Germinal center (tissue), 1 donor: ENCODE data around the gene GNG7.
"Not testable (repeated sequence)": the region's sequence is repeated elsewhere in the genome, so short reads cannot be mapped to it uniquely, and the experiment has no call there.

Source experiments
- DNase-seq: peaks from one replicate; pipeline ENCODE4 v3.0.0; 2012; ENCODE audit warnings: mixed read lengths, low spot score

GNG7 gene

DNA sequence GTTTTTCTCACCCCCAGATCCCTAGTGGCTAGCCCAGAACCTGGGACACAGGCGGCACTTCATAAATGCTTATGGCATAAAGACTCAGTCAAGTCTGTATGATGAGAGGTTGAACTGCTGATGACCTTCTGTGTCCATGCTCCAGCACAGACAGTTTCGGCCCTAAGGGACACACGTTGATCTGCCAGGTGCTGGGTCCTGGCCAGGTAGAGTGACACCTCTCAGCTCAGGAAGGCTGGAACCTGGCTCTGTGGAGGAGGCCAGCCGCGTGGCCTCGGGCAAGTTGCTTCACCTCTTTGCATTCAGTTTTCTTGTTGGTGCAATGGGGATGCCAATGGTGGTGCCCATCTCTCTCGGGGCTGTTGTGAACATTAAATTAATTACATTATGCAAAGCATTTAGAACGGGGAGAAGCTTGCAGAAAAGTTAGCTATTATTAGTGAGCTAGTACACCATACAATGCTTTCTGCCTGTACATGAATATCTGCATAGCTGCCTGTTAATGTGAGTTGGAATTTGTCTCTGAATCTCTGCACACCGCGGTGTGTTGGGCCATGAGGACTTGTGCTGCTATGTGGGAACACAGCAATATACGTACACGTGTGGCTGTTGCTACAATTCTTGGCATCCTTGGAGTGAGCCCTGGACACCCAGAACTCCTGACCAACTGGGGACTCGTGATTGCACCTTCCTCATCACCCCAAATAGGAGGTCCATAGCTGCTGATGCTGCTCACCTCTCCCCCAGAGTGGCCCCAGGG, 218.1 kb downstream of the GNG7 start:
- peak; percentile 4 for DNase-seq

DNA sequence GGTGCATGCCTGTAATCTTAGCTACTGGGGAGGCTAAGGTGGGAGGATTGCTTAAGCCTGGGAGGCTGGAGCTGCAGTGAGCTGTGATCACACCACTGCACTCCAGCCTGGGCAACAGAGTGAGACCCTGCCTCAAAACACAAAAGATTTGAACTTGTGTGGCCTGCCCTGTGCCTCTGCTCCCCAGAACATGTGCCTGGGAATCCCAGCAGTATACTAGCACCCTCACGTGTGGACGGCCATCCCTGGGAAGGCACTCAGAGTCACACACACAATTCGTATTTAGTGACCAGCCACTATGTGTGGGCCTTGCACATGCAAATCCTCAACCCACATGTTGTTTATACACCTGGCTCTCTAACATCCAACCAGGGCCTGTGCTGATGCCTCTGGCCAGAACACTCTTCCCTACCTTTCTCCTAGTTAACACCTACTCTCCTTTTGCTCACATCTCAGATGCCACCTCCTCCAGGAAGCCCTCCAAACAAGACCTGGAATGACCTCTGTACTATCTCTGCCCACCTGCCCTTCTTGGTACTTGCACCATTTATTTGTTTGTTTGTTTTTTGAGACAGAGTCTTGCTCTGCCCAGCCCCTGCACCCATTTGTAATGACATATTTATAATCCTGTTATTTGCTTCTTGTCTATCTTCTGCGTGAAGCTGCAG, 218.9 kb downstream of the GNG7 start:
- no peak for DNase-seq

DNA sequence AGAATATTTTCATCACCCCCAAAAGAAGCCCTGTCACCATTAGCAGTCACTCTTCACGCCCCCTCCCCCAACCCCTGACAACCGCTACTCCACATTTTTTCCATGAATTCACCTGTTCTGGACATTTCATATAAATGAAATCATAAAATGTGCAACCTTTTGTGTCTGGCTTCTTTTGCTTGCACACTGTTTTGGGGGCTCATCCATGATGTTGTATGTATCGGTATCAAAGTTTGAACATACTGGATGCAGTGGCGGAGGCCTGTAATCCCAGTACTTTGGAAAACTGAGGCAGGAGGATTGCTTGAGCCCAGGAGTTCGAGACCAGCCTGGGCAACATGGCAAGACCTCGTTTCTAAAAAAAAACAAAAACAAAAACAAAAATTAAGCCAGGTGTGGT, 219.4 kb downstream of the GNG7 start:
- DNase-seq = no peak

DNA sequence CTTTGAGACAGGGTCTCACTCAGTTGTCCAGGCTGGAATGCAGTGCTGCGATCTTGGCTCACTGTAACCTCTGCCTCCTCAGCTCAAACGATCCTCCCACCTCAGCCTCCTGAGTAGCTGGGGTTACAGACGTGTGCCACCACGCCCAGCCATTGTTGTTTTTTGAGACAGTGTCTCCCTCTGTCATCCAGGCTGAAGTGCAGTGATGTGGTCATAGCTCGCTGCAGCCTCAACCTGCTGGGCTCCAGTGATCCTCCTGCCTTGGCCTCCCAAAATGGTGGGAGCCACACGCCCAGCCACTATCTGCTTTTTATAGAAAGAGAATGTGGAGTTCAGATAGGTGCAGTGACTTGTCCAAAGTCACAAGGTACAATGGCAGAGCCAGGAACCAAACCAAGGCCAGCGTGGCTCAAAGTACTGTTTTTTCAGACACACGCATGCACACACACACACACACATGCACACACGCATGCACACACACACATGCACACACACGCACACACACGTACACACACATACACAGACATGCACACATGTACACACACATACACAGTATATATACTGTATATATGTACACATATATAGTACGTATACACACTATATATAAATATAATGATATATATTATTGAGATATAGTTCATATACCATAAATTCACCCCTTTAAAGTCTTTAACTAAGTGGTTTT, 220.0 kb downstream of the GNG7 start:
- DNase-seq = no peak

DNA sequence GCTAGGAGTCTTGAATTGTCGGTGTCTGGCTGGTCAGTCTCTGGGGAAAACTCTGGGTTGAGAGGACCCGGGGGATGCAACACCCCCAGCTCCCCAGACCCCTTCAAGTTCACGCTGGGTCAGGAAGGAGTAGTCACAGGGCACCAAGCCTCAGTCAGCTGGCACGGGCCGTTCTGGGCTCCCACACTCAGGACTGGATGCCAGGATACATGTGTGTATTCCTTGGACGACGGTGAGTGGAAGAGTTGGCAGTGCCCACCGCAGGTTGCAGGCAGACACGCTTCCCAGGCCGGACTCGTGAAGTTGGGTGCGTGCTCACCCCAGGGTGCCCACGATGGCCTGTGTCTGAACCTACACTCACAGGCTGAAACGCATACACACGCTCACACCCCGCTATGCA, 221.0 kb downstream of the GNG7 start:
- no peak for DNase-seq

DNA sequence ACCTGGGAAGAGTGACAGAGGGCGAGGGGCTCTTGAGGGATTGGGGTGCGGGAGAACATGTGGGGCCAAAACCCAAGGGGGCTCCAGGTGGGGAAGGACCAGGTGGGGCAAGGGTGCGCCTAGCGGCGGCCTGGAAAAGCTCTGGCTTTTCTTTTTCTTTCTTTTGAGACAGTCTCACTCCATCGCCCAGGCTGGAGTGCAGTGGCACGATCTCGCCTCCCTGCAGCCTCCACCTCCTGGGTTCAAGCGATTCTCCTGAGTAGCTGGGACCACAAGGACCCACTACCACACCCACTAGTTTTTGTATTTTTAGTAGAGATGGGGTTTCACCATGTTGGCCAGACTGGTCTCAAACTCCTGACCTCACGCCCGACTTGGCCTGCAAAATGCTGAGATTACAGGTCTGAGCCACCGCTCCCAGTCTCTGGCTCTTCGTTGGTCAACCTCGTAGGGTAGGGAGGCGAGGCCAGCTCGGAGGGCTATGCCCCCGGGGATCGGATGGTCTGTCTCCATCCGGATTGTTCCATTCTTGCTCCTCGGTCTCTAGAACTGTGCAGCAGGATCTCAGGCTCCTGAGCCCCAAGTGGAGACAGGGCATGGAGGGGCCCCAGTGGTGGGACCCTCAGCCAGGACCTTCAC, 222.8 kb downstream of the GNG7 start:
- peak; percentile 38 for DNase-seq

DNA sequence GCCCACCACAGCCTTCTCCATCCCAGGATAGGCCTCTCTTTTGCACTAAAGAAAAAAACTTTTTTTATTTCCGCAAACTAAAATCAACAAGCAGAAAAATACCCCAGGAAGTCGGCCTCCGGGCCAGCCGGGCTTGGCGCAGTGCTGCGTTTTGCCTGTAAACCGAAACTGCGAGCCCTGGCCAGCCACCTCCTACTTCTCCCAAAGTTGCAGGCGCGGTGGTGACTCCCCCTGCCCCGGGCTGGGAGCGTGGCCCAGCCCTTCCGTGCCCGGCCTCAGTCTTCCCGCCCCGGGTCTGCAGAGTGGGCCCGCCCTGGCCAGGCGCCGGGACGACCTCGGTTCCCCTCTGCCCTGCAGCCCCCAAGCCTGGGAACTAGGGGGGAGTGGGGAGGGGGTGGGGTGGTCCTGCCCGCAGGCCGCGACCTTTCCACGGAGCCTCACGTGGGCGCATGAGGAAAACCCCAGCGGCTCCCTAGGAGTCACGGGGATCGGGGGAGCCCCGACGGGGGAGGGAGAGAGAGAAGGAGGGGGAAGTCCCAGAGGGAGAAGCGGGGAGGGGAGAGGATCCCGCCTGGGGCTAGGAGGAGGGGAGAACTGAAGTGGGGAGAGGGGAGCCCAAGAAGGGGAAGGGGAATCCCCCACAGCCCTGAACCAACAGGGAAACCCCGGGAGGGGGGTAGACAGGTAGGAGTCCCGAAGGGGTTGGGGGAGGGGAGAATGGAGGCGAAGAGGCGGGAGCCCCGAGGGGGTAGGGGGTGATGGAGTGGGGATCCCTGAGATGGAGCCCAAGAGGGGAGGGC, 223.5 kb downstream of the GNG7 start:
- DNase-seq = peak; percentile 66

DNA sequence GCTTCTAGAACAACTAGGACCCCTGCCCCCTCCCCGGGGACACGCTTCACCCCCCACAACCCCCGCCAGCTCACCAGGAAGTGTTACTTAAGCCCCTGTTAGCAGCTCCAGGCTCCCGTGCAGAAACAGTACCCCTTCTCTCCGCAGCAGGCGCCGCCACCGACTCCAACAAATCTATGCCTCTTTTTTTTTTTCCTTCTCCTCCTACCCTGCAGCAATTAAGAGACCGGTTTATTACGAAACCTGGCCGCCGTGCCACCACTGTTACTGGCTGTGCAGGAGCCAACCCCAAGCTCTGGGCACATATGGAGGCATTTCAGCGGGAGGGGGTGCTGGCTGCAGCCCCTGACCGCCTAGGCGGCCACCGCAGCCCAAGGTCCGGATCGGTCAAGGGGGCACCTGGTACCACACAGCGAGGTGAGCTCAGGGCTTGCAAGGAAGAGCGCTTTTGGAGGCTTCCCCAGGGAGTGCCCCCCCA, 224.2 kb downstream of the GNG7 start:
- DNase-seq = no peak

DNA sequence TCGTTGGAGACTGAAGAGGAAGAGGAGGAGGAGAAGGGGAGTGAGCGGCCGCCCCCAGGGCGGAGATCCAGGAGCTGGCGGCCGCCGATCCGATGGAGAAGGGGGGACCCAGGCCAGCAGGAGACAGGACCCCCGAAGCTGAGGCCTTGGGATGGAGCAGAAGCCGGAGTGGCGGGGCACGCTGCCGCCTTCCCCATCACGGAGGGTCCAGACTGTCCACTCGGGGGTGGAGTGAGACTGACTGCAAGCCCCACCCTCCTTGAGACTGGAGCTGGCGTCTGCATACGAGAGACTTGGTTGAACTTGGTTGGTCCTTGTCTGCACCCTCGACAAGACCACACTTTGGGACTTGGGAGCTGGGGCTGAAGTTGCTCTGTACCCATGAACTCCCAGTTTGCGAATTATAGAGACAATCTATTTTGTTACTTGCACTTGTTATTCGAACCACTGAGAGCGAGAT, 224.7 kb downstream of the GNG7 start:
- DNase-seq = no peak

DNA sequence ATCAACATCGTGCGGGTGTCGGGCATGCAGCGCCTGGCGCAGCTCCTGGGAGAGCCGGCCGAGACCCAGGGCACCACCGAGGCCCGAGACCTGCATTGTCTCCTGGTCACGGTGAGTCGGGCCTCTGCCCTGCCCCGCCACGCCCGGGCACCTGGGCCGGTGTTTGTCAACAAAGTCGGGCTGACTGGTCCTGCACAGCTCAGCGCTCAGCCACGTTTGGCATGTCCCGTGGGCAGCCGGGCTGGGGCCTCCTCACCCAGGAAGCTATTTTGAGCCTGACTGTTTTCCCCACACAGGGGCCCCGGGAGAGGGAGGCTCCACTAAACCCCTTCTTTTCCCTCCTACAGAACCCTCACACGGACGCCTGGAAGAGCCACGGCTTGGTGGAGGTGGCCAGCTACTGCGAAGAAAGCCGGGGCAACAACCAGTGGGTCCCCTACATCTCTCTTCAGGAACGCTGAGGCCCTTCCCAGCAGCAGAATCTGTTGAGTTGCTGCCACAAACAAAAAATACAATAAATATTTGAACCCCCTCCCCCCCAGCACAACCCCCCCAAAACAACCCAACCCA, 225.3 kb downstream of the GNG7 start:
- no peak for DNase-seq

DNA sequence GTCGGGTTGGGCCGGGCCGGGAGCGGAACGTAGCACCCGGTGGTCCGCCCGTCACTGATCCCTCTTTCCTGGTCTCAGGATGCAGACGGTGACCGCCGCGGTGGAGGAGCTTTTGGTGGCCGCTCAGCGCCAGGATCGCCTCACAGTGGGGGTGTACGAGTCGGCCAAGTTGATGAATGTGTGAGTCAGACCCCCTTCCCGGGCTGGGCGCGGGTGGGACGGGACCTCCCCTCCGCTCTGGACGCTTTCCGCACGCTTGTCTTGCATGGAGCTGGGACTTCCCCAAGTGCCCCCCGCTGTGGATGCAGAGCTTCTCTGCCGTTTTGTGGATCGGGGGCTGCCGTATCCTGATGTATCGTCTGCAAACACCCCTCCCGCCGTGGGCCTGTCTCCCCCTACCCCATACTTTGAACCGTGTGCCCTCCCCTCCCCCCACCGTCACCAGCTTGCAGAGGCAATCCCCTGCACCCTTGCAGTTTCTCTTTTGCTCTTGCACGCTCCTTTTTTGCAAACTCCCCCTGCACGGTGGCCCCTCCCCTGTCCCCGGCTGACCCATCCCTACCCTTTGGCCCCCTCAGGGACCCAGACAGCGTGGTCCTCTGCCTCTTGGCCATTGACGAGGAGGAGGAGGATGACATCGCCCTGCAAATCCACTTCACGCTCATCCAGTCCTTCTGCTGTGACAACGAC, 225.9 kb downstream of the GNG7 start:
- DNase-seq = no peak

DNA sequence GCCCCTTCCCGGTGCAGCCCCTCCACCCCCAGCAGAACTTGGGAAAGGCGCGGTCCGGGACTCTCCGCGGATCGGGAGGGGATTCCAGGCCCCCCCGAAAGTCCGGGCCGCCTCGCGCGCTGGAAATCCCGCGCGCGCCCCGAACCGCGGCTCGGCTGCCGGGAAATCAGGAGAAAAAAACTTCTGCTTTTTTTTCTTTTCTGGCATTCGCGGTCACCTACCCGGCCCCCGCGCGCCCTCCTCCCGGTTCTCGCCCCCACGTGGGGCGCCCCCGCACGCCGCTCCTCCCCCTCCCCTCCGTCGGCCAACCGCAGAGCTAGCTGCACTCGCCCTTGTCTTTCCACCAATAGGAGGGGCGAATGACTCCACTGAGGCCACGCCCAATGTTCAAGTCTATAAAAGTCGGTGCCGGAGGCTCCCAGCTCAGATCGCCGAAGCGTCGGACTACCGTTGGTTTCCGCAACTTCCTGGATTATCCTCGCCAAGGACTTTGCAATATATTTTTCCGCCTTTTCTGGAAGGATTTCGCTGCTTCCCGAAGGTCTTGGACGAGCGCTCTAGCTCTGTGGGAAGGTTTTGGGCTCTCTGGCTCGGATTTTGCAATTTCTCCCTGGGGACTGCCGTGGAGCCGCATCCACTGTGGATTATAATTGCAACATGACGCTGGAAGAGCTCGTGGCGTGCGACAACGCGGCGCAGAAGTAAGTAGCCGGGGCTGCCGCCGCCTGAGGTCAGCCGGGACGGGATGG, 226.6 kb downstream of the GNG7 start, which contains the start of gene GADD45B:
Gene GADD45B, plus strand, starts transcription at position 426 of the 749 bp plus-strand sequence. Its CDS starts 232 bp downstream, at position 658.
- peak; percentile 100 for DNase-seq

DNA sequence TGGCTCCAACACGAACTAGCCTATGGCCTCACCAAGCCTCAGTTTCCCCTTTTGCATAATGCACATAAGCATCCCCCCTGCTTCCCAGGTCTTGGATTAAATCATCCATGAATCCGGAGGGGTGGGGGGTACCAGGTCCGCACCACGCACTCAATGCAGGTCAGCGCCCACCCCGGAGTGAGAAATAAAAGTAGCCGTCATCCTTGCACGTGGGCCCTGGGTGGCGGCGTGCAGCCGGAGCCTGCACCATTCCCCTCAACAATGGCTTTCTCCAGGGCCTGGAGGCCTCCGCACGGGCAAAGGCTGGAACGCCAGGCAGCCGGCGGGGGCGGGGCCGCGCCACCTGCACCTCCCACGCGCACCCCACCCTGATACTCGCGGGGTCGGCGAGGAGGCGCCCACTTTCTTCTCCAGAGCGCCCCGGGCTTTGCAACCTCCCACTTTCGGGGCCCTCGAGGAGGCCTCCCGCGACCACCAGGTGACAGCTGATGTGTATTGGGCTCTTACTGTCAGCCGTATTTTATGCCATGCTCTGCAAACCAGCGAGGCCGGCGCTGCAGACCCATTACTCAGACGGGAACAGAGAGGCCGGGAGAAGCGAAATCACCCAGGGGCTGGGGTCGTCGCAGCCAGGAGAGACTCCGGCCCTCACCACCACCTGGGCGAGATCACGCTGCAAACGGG, 227.3 kb downstream of the GNG7 start:
- peak; percentile 69 for DNase-seq

DNA sequence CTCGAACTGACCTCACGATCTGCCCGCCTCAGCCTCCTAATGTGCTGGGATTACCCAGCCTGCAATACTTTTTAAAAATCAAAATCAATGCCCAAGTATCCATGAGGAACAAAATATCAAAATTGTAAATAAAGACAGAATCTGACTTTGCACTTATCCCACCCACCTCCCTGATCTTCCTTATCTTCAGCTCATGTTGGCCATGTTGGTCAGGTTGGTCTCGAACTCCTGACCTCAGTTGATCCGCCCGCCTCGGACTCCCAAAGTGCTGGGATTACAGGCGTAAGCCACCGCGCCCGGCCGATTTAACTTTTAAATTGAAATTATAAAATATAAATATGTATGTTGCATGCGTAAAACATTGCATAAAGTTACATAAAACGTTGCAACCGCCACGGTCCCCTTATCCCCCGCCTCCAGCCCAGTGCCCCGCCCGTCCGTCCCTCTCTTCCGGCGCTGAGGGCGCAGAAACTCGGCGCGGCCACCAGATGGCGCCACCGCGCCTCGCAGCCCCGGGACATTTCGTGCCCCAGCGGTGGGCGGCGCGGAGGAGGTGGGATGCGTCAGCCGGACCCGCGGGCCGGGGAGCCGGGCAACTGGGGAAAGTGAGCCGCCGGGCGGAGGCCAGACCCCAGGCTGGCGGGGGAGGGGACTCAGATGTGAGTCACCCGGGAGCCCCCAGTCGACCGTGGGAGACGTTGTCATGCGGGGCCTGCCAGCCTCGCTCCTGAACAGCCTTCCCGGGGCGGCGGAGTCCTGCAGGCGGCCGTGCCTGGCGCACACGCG, 228.1 kb downstream of the GNG7 start:
- peak; percentile 88 for DNase-seq

DNA sequence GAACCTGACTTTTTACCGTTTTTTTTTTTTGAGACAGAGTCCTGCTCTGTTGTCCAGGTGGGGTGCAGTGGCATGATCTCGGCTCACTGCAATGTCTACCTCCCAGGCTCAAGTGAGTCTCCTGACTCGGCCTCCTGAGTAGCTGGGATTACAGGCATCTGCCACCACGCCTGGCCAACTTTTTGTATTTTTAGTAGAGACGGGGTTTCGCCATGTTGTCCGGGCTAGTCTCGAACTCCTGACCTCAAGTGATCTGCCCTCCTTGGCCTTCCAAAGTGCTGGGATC, 232.6 kb downstream of the GNG7 start:
- not testable (repeated sequence) for DNase-seq

DNA sequence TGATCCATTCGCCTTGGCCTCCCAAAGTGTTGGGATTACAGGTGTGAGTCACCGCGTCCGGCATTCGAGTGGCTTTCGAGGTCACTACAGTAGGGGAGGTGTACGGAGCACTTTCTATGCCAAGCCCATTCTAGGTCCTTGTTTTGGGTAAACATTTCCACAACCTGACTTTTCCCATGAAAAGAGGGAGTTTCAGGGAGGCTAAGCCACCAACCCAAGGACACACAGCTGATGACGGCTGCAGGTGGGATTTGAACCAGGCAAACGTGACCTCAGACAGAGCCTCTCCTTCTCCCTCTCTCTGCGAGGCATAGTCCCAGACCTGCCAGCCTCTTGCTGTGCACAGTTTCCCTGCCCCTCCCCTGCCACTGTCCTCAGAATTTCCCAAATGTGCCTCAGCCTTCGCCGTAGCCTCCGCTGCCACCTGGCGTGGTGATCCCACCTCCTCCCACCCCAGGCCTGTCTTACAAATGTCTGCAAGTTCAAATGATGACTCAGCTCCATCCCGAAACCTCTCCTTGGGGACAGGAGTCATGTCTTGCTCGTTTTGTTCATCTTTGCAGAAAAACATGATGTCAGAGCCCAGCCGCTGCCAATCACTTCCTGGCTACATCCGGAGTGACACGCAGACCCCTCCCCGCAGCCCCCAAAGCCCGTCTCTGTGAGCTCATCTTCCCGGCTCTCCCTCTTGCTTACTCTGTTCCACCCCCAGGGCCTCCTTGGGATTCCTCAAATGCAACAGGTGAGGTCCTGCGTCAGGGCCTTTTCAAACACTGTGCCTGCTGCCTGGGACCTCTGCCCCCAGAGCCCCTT, 233.2 kb downstream of the GNG7 start:
- no peak for DNase-seq

DNA sequence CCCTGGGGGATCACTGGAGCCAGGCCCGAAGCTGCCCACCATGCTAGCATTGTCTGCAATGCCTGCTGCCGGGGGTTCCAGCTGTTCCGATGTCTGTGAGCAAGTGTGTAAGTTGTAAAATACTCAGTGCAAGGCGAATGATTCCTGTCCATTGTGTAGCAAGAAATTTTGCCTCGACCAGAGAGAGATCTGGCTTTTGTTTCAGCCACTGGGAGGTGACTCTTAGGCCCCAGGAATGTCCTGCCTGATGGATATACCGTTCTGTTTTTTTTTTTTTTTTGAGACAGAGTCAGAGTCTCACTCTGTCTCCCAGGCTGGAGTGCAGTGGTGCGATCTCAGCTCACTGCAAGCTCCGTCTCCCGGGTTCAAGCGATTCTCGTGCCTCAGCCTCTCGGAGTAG, 233.9 kb downstream of the GNG7 start:
- DNase-seq = no peak

DNA sequence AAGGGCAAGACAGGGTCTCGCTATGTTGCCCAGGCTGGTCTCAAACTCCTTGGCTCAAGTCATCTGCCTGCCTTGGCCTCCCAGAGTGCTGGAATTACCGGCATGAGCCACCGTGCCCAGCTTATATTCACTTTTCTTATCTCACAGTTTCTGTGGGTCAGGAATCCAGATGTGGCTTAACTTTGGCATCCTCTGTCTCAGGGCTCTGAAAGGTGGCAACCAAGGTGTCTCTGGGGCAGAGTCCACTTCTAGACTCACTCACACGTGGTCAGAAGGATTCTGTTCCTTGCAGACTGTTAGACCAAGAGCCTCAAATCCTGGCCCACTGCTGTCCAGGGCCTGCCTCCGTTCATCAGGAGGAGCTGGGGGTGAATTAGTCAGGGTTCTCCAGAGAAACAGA, 238.1 kb downstream of the GNG7 start:
- DNase-seq = no peak
